Measurements from ENCODE around the gene HES1.

The HES1 gene

GRCh38 chr3:194102436-194102835, 33.5 kb upstream of the HES1 start:
- DNase-seq (ENCODE audit: low spot score): no peak

GRCh38 chr3:194103505-194103904, 32.4 kb upstream of the HES1 start:
- DNase-seq (ENCODE audit: low spot score): no peak

- no peak for DNase-seq (ENCODE audit: low spot score)
Measured at GRCh38 chr3:194103983-194104751, 31.8 kb upstream of the HES1 start.

GRCh38 chr3:194105292-194105691, 30.7 kb upstream of the HES1 start:
- no peak for DNase-seq (ENCODE audit: low spot score)

GRCh38 chr3:194107107-194107506, 28.8 kb upstream of the HES1 start:
- no peak for DNase-seq (ENCODE audit: low spot score)

GRCh38 chr3:194109192-194109863, 26.6 kb upstream of the HES1 start:
- no peak for DNase-seq (ENCODE audit: low spot score)

- DNase-seq (ENCODE audit: low spot score): no peak
Measured at GRCh38 chr3:194110483-194110882, 25.5 kb upstream of the HES1 start.

GRCh38 chr3:194111336-194111735, 24.6 kb upstream of the HES1 start:
- no peak for DNase-seq (ENCODE audit: low spot score)

- no peak for DNase-seq (ENCODE audit: low spot score)
Measured at GRCh38 chr3:194112120-194113106, 23.5 kb upstream of the HES1 start.

GRCh38 chr3:194114123-194114522, 21.8 kb upstream of the HES1 start:
- DNase-seq (ENCODE audit: low spot score): no peak

- no peak for DNase-seq (ENCODE audit: low spot score)
Measured at GRCh38 chr3:194117104-194117845, 18.7 kb upstream of the HES1 start.

- no peak for DNase-seq (ENCODE audit: low spot score)
Measured at GRCh38 chr3:194118920-194119319, 17.0 kb upstream of the HES1 start.

- DNase-seq (ENCODE audit: low spot score): no peak
Measured at GRCh38 chr3:194119831-194120590, 15.9 kb upstream of the HES1 start.

GRCh38 chr3:194120789-194121770, 14.9 kb upstream of the HES1 start:
- no peak for DNase-seq (ENCODE audit: low spot score)

GRCh38 chr3:194121891-194122631, 13.9 kb upstream of the HES1 start:
- no peak for DNase-seq (ENCODE audit: low spot score)

GRCh38 chr3:194123726-194124125, 12.2 kb upstream of the HES1 start:
- DNase-seq (ENCODE audit: low spot score): no peak

- DNase-seq (ENCODE audit: low spot score): no peak
Measured at GRCh38 chr3:194124193-194124592, 11.8 kb upstream of the HES1 start.

GRCh38 chr3:194125442-194125841, 10.5 kb upstream of the HES1 start:
- DNase-seq (ENCODE audit: low spot score): no peak

- no peak for DNase-seq (ENCODE audit: low spot score)
Measured at GRCh38 chr3:194126790-194127189, 9.2 kb upstream of the HES1 start.
